Thymus (tissue), 11 donors: ENCODE measurements around the gene TMEM131L. TPM values are rescaled to one million over a fixed set of nuclear protein-coding genes. Genes with fewer than 3 reads are reported as not detected.

ENCODE experiments used
- DNase-seq, 9 donors: peaks; one replicate each; pipeline ENCODE4 v3.0.0-alpha.2; 2013; ENCODE audit warnings: low spot score in 9 of 9, low read depth in 6 of 9, missing footprints in 1 of 9
- H3K27ac ChIP-seq, 2 donors: one replicate each; pipeline ENCODE4 v1.5.1; 2013; ENCODE audit warnings: control low read depth in 1 of 2, low read depth in 1 of 2, low read length in 1 of 2, mild to moderate bottlenecking in 1 of 2, moderate library complexity in 1 of 2
- H3K27me3 ChIP-seq, 2 donors: one replicate each; pipeline ENCODE4 v1.5.1; 2013; ENCODE audit warnings: low read length in 1 of 2; ENCODE audit not compliant: control insufficient read depth in 2 of 2, insufficient read depth in 1 of 2
- H3K36me3 ChIP-seq, 2 donors: one replicate each; pipeline ENCODE4 v1.5.1; 2013; ENCODE audit warnings: low read length in 1 of 2, mild to moderate bottlenecking in 1 of 2, moderate library complexity in 1 of 2; ENCODE audit not compliant: control insufficient read depth in 2 of 2, insufficient read depth in 2 of 2
- H3K4me1 ChIP-seq, 2 donors: one replicate each; pipeline ENCODE4 v1.5.1; 2013; ENCODE audit warnings: low read length in 2 of 2; ENCODE audit not compliant: control insufficient read depth in 2 of 2, insufficient read depth in 2 of 2
- H3K4me3 ChIP-seq, 2 donors: one replicate each; pipeline ENCODE4 v1.5.1; 2013; ENCODE audit warnings: low read length in 2 of 2, control low read depth in 1 of 2, mild to moderate bottlenecking in 1 of 2
- H3K9me3 ChIP-seq, 2 donors: one replicate each; pipeline ENCODE4 v1.5.1; 2013; ENCODE audit warnings: low read length in 1 of 2, mild to moderate bottlenecking in 1 of 2; ENCODE audit not compliant: control insufficient read depth in 2 of 2, insufficient read depth in 1 of 2
- WGBS: extraction: QIAGEN DNeasy Blood & Tissue Kit; methylation state at CpG from one replicate; pipeline ENCODE4 v1.1.7; 2013; 5-methylcytosine and 5-hydroxymethylcytosine counted together
- polyA plus RNA-seq: library from polyadenylated mRNA; stranded (reverse); fragments of 200-250 nt; gene quantifications from one replicate; pipeline ENCODE4 v1.2.3, GENCODE V29; 2013
- total RNA-seq: library from RNA; stranded (reverse); fragments of 120-200 nt; gene quantifications from one replicate; pipeline ENCODE4 v1.2.4, GENCODE V29; 2013
- donor health status: healthy.

Gene TMEM131L
- total and polyA plus RNA-seq, 2 donors = 32.8 to 40.9 TPM

DNA sequence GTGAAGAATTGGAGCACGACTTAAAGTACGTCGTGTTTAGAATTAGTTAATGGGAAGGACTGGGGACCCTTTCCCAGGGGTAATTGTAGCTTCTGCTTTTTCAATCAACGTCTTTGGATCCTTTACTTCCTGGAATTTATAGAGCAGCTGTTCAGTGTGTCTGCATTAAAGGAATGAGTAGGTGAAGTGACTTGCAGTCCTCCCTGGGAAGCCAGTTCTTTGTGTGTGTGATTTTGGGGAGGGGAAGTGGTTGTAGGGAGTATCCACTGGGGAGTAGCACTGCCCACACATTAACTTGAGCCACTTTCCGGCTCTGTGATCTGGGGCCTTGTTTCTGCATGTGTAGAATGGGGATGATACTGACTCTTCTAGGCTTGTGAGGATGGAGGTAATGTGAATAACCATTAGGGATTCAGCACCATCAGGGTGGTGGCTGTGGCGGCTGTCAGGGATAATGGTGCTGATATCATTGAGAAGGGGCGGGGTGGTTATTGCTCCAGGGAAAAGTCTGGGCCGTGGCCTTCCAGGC, 54.7 kb downstream of the TMEM131L start:
- H3K4me3 ChIP-seq = no peak overlapping the region
- H3K36me3 ChIP-seq = peaks cover 0 to 37% of the 10 kb centered on the region in 2 donors
- no peak for DNase-seq
- peaks cover 47 to 80% of the 10 kb centered on the region in 2 donors for H3K4me1 ChIP-seq
- H3K27ac ChIP-seq = peak overlapping the region; percentile 37 to 90
- H3K9me3 ChIP-seq = no peaks in the 10 kb centered on the region
- 49% methylated on average over 8 of the region's 8 CpGs for WGBS
- H3K27me3 ChIP-seq = no peaks in the 10 kb centered on the region

DNA sequence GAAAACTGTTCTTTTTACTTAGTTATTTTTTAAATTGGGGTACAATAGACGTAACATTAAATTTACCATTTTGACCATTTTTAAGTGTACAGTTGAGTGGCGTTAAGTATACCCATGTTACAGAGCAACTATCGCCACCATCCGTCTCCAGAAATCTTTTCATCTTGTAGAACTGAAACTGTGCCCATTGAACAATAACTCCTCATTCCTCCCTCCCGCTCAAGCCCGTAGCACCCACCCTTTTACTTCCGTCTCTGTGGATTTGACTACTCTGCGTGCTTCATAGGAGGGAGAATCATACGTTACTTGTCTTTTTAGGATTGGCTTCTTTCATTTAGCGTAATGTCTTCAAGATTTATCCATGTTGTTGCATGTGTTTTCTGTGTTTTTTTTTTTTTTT, 55.3 kb downstream of the TMEM131L start:
- H3K36me3 ChIP-seq = peaks cover 0 to 36% of the 10 kb centered on the region in 2 donors
- H3K4me3 ChIP-seq = peak overlapping the region; percentile 30 to 35
- H3K27me3 ChIP-seq = no peaks in the 10 kb centered on the region
- peak in 1 of 9 donors; percentile 67 for DNase-seq
- peaks cover 47 to 85% of the 10 kb centered on the region in 2 donors for H3K4me1 ChIP-seq
- H3K9me3 ChIP-seq = no peaks in the 10 kb centered on the region
- H3K27ac ChIP-seq = peak overlapping the region; percentile 82 to 90
- 20% methylated on average over 10 of the region's 10 CpGs for WGBS

DNA sequence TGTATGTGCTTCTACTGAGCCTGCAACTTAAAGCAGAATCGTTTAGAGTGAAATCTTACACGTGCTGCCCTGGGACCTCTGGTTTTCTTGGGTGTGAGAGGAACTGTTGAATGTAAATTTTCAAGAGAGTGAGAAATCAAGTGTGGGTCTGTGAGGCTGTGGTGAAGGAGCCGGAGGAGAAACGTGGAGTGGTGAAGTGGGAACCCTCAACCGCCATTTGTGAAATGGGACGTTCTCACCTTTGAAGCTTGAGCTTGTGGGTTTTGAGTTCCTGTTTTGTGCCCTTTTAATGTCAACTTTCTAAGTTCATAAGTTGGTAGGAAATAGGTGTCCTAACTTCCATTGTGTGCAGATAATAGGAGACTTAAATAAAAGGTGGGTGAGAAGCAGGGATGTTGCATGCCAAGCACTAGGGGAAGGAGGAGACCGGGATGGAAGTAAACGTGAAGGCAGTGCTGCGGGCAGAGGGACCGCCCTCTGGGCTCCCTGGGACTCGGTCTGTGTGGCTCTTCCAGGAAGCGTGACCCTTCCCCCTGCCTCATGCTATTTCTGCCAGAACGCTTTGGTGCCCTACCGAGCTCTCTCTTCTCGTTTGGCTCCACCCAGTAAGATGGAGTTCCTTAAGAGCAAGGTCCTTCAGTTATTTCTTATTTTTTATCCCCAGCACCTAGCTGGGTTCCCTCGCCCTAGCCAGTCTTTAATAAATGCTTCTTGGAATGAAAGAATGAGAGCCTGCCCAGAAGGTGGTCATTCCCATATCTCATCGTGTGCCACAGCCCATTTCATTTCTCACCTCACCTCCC, 56.0 kb downstream of the TMEM131L start:
- Histone ChIP-seq H3K27me3 (no peaks in the 10 kb centered on the region), H3K4me3 (peak overlapping the region; percentile 30 to 35), H3K9me3 (no peaks in the 10 kb centered on the region), H3K4me1 (peaks cover 50 to 84% of the 10 kb centered on the region in 2 donors), H3K27ac (peak overlapping the region; percentile 88 to 90), H3K36me3 (peaks cover 0 to 30% of the 10 kb centered on the region in 2 donors)
- WGBS = 12% methylated on average over 17 of the region's 17 CpGs
- peak in 6 of 9 donors; percentile 68 to 91 (median 76) for DNase-seq

DNA sequence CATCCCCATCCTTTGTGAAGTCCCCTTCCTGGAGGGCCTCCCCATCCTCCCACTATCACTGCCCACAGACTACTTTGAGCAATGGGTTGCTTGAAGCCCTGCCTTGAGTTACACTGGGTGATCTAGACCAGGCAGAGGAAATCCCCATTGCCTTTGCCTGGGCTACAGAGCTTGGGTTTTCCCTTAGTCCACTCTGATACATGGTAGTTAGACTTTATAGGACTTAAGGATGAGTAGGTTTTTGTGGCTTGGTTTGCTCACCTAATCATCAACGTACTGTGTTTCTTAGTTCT, 56.6 kb downstream of the TMEM131L start:
- H3K4me3 ChIP-seq = peak overlapping the region; percentile 30 to 35
- peaks cover 0 to 25% of the 10 kb centered on the region in 2 donors for H3K36me3 ChIP-seq
- peak in 2 of 9 donors; percentile 31 to 52 for DNase-seq
- peak overlapping the region; percentile 88 to 90 for H3K27ac ChIP-seq
- H3K4me1 ChIP-seq = peaks cover 51 to 86% of the 10 kb centered on the region in 2 donors
- no peaks in the 10 kb centered on the region for H3K27me3 ChIP-seq
- WGBS = 50% methylated on average over 1 of the region's 1 CpG
- H3K9me3 ChIP-seq = no peaks in the 10 kb centered on the region

DNA sequence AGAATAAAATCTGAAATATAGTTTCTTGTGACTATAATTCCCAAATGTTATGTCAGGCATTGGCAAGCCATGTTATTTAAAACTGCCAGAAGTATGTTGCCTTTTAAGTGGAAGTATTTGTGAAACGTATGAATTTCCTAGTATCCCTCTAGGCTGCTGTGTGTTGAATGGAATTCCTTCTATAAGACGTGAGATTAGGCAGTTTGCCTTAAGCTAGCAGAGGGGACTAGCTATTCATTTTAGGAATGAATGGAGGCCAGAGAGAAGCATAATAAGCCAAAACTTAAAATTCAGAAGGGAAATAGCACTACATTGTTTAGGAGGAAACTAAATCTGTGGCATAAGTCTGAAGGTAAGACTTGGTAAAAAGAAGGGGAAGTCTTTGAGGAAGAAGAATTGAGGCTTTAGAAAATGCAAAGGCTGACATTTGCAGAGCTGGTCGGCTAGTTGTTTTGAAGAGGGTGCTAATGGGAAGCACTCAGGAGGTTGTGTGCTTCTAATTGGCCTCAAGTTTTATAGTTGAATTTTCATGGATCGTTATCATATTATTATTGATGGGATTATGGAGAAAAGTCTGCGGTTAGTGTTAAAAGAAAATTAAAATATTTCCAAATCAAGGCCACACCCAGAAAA, 57.1 kb downstream of the TMEM131L start:
- peaks cover 0 to 20% of the 10 kb centered on the region in 2 donors for H3K36me3 ChIP-seq
- H3K9me3 ChIP-seq = no peaks in the 10 kb centered on the region
- H3K4me3 ChIP-seq = no peak overlapping the region
- H3K27me3 ChIP-seq = no peaks in the 10 kb centered on the region
- peak overlapping the region; percentile 75 to 90 for H3K27ac ChIP-seq
- DNase-seq = no peak
- 62% methylated on average over 5 of the region's 5 CpGs for WGBS
- H3K4me1 ChIP-seq = peaks cover 56 to 86% of the 10 kb centered on the region in 2 donors

DNA sequence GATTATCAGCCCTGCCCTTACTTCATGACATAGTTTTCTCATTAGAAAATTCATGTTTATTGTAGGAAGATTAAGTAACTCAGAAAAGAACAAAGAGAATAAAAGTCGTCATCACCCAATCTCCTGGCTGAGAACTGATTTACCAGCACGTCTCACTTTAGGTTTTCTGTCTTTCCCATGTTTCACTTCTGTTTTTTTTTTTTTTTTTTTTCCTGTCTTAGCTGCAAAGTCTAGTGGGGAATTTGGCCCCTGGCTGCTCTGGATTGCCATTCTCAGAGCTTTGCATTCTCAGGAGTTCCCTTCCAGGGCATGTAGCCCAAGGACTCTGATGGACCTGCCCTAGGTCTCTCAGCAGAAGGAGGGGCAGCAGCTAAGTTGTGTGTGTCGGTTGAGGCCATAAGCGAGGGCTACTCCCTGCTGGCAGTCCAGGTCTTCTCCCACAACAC, 57.8 kb downstream of the TMEM131L start:
- H3K4me3 ChIP-seq = no peak overlapping the region
- peak overlapping the region; percentile 75 to 90 for H3K27ac ChIP-seq
- WGBS = 51% methylated on average over 4 of the region's 4 CpGs
- no peaks in the 10 kb centered on the region for H3K27me3 ChIP-seq
- H3K9me3 ChIP-seq = no peaks in the 10 kb centered on the region
- peaks cover 55 to 87% of the 10 kb centered on the region in 2 donors for H3K4me1 ChIP-seq
- no peak for DNase-seq
- H3K36me3 ChIP-seq = peaks cover 0 to 13% of the 10 kb centered on the region in 2 donors

DNA sequence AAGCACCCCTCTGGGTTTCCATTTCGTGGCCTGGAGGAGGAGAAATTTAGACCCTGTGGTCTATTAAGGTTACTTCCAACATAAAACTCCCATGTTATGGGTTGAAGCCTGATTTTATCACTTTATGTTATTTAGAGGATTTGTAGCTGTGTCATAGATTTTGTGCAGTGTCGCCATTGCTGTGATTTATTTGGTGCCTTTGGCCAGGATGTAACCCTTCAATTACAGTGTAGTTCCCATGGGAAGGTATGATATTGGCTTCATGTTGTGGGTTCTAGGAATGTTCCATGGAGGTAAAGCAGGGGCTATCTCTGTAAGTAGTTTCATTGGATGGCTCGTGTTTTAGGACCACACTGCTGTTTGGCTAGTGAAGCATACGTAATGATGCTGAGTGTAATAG, 58.5 kb downstream of the TMEM131L start:
- Histone ChIP-seq H3K27me3 (no peaks in the 10 kb centered on the region), H3K4me3 (no peak overlapping the region), H3K27ac (peak overlapping the region in 1 of 2 donors; percentile 56), H3K36me3 (peaks cover 0 to 6% of the 10 kb centered on the region in 2 donors), H3K9me3 (no peaks in the 10 kb centered on the region), H3K4me1 (peaks cover 55 to 80% of the 10 kb centered on the region in 2 donors)
- WGBS = 80% methylated on average over 4 of the region's 4 CpGs
- DNase-seq = no peak

DNA sequence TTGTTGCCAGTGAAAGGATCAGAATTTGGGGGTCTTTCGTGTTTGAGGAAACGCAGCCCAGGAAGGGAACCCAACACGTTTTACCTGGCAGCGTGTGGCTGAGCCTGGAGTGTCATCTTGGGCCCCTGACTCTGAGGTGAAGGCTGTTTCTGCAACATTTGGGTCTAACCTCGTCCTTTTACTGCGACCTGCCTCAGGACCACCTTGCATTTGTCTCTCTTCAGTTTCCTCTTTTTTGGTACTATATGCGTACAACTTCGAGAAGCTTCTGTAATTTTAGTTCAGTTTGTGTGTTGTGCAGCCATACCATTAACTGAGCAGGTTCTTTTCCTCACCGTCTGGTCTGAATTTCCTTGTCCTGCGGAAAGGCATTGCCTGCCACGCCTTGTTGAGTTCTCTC, 61.5 kb downstream of the TMEM131L start:
- H3K27me3 ChIP-seq = no peaks in the 10 kb centered on the region

More for the DNA sequence above, 61.5 kb downstream of the TMEM131L start:
- no peak overlapping the region for H3K4me3 ChIP-seq
- H3K27ac ChIP-seq = peak overlapping the region; percentile 55 to 59
- 62% methylated on average over 11 of the region's 11 CpGs for WGBS
- H3K36me3 ChIP-seq = peaks cover 5 to 9% of the 10 kb centered on the region in 2 donors
- peaks cover 59 to 71% of the 10 kb centered on the region in 2 donors for H3K4me1 ChIP-seq
- H3K9me3 ChIP-seq = no peaks in the 10 kb centered on the region
- DNase-seq = no peak
